SW480 (cell line): ENCODE results near the gene CISTR.
"Not testable (repeated sequence)": the region's sequence is repeated elsewhere in the genome, so short reads cannot be mapped to it uniquely, and the experiment has no call there.

Experiments used
- DNase-seq: peaks from one replicate; pipeline ENCODE4 v3.0.0-alpha.2; 2016; ENCODE audit warnings: low spot score

Gene CISTR

DNA sequence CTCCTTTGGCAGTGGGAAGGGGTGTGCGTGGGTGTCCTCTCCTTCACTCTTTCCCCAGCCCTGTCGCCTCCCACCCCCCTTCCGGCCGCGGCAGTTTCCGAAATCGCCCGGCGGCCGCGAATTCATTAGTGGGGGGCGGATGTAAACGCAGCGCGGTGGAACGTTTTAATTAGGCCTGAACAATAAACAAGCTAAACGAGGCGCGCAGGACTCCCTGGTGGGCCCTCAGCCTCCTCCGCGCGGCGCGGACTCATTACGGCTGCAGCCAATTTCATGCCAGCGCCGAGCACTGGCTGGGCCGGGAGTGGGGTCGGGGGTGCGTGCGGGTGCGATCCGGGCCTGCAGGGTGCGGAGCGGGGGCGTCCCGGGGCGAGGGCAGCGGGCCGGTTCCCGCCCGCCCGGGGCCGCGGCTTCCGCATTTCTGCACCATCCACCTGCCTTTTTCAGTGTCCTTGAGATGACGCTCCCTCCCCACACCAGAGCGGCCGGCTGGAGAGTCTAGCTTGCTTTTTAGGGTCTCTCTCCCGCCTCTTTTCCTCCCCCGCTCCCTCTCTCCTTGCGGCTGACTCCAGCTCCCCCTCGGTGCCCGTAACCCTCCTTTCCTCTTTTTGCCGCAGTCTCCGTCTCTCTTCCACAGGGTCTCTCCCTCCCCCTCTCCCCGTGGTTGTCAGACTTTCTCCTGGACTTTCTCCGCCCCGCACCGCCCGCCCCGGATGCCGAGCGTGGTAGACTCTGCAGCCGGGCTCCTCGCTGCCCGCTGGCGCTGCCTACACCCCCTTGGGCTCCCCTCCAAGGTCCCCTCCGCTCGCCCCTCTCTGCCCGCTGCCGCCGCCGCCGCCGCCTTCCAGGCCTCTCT is at the start of gene CISTR:
TSS of gene CISTR (minus strand) at position 644 of the 856 bp plus-strand sequence.
- no peak for DNase-seq

DNA sequence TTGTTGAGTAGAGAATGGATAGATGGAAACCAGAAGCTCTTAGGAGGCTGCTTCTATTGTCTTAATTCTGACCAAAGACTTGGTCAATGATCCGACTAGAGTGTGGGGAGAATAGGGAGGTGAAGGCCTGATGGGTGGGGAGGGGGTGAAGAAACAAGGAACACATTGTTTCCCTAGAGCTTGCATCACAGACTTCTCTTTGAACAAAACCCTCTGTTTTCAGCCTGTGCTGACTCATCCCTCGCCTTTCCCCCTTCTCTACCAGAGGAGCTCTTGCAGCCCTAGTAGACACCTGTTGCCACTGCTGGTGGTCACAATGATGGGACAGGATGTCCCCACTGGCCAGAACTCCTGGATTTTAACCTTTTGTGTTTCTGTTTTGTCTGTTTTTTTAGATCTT is 46.8 kb upstream of the CISTR start:
- DNase-seq, result peak; percentile 96

DNA sequence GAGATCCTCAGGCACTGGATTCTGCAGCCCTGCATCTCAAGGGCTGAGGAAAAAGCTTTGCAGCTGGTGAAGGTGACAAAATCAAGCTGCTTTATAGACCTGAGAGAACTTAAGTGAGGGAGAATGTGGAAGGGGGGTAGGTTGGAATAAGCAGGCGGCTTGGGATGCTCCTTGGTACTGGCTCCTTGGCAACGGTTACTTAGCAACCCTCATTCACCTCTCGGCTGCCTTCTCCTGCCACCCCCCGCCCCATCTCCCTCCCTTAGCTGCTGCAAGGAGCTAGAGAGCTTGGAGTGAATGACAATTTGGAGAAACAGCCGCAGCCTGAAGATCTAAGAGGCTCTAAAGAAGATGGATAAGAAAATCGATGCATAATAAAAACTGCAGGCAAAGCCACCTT is 44.1 kb upstream of the CISTR start:
- no peak for DNase-seq

DNA sequence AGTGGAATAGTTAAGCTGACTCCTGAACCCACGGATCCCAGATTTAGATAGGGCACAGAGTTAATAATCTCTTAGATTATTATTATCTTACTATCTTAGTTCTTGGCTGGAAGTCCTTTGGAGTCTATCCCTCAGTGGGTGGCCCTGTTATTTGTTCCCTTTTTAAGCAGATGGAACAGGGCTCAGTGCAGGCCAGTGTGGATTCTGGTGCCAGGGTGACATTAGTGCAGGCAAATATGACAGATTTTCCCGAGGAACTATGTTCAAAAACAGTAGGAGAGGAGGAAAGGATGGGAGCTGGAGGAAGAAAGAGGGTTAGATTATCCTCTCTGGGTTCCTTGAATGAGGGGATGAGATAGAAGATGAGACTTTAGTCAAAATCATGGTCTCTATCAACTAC is 41.4 kb upstream of the CISTR start:
- no peak for DNase-seq

DNA sequence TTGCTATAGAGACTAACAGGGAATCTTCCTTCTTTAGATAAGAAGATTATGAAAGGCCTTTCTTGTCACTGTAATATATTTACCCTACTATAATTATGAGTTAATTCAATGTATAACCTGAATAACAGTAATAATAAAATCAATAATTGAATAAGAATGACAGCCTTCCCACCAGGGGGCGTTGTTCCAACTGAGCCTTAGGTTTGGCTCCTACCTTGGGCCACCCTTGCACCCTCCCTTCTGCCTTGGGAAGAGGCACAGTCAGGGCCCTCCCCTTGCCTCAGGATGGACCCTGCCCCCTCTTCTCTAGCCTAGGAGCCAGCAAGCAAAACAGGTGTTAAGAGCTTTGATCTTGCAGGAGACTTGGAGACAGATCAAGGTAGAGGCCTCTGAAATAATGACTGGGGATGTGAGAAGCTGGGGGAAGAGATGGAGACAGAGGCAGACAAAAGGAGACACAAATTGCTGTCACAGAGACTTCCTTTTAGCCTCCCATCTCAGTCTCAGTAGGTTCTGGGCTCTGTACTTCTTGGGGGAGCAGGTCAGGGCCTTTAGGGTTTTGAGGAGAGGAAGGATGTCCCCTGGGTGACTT is 40.1 kb upstream of the CISTR start:
- no peak for DNase-seq

DNA sequence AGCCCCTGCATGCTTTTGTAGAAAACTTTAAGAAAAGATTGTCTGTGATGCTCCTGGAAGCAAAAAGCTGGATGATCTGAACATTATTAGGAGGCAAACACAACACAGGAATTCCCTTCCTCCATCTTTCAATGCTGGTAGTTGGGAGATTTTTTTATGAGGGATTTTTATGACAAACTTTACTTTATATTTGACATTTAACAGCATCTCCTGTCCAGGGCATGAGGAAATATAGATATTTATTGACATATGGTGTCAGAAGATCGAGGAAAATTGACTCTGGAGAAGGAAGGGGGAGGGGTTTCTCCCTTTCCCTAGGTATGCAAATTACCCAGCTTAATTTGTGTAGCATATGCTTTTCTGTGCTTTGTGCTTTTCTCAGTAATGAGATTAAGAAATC is 37.8 kb upstream of the CISTR start:
- DNase-seq, result no peak

DNA sequence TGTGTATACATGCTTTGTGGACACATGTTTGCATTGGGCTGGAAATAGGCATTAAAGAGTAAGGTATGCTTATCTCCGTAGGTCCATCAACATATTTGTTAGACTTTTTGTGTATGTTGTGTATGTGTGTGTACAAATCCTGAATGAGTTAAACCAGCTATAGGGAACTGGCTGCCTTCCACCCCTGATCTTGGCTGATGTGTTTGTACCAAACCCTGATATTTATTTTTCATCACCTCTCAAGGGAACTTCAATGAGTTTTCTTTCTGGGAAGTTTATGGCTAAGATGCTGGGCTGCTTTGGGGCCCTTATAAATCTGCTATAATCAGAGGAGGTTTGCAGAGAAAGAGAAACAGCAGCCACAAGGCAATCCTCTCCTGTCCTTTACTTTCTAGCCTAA is 37.1 kb upstream of the CISTR start:
- DNase-seq, result no peak

DNA sequence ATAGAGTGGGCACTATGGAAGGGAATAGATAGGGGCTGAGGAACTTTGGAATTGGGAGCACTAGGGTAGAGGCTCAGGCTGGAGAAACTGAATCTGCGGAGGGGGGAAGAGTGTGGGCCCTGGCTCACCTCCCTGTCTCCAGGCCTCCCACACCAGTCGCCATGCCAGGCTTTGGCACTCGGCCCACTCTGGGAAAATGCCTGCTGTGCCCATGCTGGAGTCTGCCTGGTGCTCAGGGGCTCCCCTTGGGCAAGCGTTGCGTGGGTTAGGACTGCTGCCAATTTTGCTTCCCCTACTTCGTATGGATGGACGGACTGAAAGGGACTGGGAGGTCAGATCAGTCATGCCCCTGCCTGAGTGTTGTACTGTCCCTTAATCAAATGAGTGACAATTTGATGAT is 34.6 kb upstream of the CISTR start:
- DNase-seq, result no peak

DNA sequence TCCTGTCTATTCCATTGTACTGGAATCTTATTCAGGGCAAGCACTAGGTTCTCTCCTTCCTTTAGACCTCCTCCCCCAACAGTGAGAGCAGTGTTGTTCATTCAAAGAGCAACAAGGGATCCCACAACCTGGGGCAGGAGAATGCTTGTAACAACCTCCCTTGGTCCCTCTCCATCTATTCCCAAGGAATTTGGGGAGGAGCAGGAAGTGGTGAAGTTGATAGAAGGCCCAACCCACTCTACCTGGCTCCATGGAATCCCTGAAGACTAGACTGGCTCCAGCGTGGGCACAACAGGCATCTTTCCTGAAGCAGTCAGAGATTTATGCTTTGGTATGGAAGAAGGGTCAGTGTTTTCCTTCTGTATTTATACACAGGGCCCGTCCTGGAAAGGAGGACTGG is 33.4 kb upstream of the CISTR start:
- DNase-seq, result peak; percentile 62

DNA sequence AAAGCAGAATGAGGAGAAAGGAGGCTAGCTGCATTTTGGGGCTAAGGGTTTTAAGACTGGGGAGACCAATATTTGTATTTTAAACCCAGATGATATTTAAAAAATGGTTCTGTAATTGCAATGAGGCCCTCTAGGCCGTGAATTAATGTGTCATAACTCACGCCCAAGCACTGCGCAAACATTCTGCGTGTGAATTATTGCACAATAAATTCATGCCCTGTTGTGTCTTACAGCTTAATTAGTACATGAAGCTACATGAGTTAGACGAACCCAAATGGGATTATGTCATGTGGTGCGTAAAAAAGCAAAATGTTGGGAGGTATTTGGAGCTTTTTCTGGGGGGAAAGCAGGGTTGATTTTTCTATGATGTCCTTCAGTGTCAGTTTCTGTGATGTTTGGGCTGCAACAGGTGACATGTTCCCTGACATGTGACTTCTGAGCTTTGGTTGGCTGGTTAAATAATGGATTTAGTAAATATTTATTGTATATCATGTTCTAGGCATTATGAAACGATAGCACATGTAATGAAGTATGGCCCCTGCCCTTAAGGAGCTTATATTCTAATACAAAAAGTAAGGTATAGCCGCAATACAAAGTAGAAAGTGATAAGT is 30.4 kb upstream of the CISTR start:
- no peak for DNase-seq

DNA sequence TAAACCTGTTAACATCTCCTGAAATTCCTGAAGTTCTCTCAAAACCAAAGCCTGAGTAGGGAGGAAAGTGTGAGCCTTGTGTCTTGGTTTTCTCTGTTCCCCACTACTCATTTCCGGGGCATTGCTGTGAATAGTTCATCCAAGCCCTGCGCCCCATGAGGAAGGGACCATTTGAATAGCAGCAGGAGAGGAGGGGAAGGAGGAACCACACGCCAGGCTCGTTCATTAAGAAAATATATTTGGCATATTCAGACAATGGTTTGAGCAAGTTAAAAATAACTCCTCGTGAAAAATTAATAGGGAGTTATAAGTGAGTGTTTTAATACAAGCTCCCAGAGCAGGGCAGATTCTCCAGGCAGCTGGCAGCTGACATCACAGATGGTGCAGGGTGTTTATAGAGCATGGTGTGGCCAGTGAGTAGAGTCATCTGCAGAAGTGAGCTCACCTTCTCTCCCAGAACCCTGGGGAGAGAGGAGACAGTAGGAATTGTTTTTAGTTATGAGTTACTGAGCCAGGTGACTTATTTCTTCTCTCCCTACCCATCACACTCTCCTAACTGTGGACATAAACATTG is 29.5 kb upstream of the CISTR start:
- no peak for DNase-seq

DNA sequence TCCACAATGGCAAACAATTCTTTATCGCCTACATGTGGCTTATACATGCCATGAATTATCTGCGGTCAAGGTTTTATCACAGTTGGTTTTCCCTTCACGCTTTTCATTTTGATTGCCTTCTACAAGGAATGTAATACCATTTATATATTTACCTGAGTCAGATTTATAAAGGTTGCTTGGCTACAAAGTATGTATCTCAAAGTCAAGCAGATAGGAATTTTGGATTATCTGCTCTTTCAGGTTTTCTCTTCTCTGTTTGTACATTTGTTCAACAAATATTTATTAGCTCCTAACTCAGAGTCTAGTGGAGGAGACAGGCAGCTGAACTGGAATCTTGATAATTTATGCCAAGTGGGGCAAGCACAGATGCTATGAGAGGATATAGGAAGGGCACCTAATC is 28.5 kb upstream of the CISTR start:
- DNase-seq, result no peak

DNA sequence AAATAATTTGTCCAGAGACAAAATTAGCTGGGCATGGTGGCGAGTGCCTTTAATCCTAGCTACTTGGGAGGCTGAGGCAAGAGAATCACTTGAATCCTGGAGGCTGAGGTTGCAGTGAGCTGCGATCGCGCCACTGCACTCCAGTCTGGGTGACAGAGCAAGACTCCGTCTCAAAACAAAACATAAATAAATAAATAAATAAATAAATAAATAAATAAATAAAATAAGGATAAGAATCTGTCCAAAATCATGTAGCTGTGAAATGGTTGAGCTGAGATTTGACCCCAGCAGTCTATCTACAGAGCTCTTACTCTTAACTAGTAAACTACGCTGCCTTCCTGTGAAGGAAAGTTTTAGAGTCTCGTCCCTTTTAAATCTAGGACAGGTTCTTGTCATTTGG is 27.9 kb upstream of the CISTR start:
- DNase-seq, result not testable (repeated sequence)

DNA sequence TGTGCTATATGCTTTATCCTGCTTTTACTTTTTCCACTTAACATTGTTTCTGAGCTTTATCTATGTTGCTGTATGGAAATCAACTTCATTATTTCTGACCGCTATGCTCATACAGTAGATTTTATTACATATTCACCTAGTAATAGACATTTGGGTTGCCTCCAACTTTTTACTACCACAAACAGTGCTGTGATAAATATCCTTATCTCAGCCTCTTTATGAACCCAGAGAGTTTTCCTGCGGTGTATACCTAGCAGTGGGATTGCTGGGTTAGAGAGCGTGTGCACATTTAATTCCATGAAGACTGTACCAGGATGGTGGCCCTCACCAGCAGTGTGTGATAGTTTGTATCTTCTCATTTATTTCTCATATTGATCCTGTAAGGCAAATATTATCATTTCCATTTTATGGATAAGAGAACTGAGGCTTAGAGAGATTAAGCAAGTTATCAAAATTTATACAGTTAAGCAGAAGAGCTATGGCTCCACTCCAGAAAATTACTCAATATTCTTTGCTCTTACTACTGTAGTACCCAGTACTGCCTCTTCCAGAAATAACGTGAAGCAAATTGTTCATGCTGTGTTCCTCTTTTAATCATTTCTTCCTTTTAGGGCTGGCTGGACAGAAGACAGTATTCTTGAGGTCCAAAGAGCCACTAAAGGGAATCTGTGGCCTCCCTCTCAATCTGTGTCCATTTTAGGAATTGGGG is 26.3 kb upstream of the CISTR start:
- no peak for DNase-seq

DNA sequence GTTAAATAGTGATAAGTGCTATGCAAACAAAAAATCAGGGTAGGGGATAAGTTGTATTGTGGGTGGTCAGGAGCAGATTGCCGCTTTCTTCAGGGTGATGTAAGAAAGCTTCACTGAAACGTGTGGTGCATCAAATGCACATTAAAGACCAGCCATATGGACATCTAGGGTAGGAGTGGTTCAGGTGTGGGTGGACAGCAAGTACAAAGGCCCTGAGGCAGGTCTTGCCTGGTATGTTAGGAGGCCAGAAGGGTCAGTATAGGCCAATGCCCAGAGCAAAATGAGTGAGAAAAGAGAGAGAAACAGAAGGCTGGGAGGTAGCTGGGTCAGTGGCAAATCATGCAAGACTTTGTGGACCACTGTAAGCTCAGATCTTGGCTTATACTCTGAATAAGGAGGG is 25.6 kb upstream of the CISTR start:
- DNase-seq, result no peak

DNA sequence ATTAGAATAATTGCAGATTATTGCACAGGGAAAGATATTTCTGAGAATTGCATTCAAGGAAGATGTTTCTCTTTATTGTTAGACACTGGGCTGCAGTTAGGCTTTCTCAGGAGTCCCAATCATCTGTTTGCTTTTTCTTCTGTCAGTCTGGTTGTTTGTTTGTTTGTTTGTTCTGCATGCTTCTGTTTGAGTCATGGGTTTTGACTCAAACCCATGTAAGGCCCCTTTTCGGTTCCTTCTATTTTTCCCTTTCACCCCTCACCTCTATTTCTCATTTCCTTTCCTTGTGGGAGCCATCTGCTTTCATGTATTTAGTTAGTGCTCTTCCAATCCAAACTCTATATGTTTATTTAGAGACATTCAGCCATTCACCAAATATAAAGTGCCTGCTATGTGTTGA is 25.1 kb upstream of the CISTR start:
- no peak for DNase-seq

DNA sequence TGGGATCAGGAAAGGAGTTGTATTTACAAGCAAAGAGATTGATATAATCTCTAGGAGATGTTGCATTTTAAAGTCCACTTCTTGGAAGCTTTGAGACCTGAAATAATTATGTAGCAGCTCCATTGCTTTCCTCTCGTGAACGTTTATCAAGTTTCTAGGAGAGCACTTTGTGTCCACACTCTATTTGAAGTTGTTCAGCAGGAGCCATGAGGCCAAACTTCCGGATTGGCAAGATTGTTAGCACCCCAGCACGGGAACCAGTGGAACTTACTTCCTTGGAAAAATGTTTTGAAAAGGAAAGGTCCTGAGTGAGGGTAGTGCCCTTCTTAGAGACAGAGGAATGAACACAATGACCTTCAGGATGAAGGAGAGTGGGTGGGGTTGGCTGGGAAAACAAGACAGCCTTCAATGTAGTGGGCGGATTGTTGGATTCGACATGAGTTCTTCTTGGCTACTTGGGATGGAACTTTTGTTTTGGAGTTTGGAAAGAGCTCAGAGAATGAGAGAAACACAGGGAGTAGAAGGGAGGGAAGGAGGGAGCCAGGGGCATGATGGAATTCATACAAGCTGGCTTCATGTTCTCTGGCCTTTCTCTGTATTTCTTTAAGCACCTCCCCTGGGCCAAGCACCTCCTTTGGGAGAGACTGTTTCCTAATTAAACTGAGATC is 23.8 kb upstream of the CISTR start:
- DNase-seq, result no peak

DNA sequence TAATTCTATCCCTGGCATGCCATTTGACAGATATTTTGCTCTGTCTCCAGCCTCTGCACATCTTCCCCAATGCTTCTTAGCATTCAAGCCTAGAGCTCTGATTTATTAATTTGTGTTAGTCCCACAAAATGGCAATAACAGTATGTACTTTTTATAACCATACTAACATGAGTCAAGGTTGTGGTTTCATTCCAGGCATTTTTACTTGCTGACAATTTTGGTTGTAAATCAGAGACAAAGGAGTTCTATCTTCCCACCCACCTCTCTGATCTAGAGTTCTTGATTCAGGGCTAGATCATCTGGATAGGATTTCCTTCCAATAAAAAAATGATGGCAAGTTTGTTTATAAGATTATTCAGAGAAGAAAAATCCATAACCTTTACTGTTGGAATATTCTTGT is 18.5 kb upstream of the CISTR start:
- peak; percentile 92 for DNase-seq

DNA sequence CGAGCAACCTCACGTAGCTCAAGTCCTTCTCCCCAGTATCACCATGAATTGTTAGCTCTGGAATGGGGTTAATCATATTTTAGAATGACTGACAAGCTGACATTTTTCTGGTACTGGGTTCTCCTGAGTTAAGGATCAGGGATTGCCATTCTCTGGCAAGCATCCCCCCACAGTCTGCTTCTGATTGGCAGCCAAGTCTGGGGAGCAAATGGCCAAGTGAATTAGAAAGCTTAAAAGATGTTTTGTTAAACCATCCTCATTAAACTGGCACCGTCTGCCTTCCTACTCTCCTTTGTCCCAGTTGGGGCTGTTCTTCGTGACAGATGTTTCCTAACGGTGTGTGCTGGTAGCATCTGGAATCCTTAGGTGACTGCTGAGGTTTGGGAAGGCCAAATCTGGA is 17.2 kb upstream of the CISTR start:
- no peak for DNase-seq

DNA sequence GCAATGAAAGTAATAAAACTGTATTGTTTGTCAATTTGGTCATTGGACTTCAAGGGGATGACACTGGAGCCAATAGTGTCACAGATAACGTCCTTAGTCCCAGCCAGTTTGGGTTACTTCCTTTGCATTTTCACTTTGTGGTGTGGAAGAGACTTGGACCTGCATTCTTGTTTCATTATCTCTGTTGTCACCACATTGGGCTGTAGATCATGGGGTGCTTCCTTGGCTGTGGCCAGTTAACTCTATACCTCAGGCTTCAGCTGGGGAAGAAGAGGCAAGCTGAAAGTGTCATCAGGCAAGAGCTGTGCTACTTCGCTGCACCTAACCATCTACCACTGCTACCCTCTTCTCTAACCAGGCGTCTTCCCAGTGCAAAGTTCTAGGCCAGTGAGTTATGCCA is 15.1 kb upstream of the CISTR start:
- DNase-seq, result no peak

DNA sequence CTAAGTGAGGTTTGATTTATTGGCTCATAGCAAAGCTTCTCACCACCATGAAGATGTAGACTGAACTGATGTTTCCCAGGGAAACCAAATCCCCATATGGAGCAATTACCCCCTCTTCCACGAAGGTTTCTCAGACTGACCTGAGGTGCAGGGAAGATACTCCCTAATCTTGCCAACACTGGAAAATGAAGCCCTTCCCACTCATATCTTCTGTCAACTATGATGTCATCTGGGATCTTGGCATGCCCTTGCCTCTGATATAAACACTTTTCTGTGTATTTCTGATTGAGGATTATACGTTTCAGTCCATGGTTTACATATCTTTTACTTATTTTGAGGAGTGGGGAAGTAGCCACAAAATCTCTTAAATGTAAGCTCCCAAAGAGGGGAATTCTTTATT is 14.1 kb upstream of the CISTR start:
- no peak for DNase-seq

DNA sequence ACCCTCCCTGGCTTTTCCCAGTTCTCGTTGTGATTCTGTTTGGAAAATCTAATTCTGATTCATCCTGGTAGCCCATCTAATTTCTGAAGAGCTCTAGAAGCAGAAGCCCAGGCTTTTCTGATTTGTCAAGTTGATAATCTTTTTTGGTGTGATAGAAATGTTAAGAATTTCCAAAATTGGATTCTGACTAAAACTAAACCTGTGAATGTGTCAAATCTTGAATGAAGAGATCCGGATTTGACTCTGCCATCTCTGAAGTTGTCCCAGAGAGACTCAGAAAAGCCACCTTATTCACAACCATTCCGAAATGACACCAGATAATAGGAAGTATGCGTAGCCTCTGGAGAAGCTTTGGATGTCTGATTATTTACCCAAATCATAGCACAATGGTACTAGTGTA is 12.8 kb upstream of the CISTR start:
- no peak for DNase-seq
